Placental epithelial cell (primary cell): Measurements from ENCODE around the gene KBTBD12. TPM values are rescaled to one million over a fixed set of nuclear protein-coding genes. Genes with fewer than 3 reads are reported as not detected.

Experiments used
- small RNA-seq: library from RNA; depleted of rRNA; stranded (forward); fragments of <200 nt; gene quantifications from one replicate; pipeline ENCODE3, GENCODE V24; 2012
- total RNA-seq: library from RNA; depleted of rRNA; stranded (reverse); fragments of >200 nt; gene quantifications from 2 replicates; pipeline ENCODE4 v1.2.3, GENCODE V29; 2012

KBTBD12 gene
- not detected in 2 replicates for total RNA-seq

GRCh38 chr3:127915115-127915936, at the start of gene KBTBD12:
KBTBD12 (plus strand) TSS chr3:127915232; CDS start chr3:127923062, 7,830 bp downstream.

Small RNA genes within 50 kb of the gene (small RNA-seq; reads per million reads assigned to genes)
- gene RNA5SP139 = not detected

Other genes starting within 250 kb of the KBTBD12 start
- 11.7 and 12.2 TPM in 2 replicates for gene ABTB1, start 242.3 kb upstream of the KBTBD12 start, total RNA-seq
- 16.9 and 23.2 TPM in 2 replicates for gene MGLL, start 92.7 kb upstream of the KBTBD12 start, total RNA-seq
- 152 and 329 TPM in 2 replicates for gene SEC61A1, start 137.2 kb downstream of the KBTBD12 start, total RNA-seq
- 22.8 and 39.3 TPM in 2 replicates for gene RUVBL1, start 208.6 kb downstream of the KBTBD12 start, total RNA-seq
- 4.3 and 9.9 TPM in 2 replicates for gene EEFSEC, start 238.2 kb downstream of the KBTBD12 start, total RNA-seq